ENCODE data around the gene POM121C.
"Not testable (repeated sequence)": the region's sequence is repeated elsewhere in the genome, so short reads cannot be mapped to it uniquely, and the experiment has no call there.

POM121C gene

GRCh38 chr7:75439000-75439399 lies 47.1 kb downstream of the POM121C start:
- H3K79me2 ChIP-seq (ENCODE audit: control insufficient read depth, insufficient read depth, low read length, unreplicated experiment), result peaks cover 16% of the 10 kb centered on the region
- H2AFZ ChIP-seq (ENCODE audit: low read length, unreplicated experiment); H3K4me3 ChIP-seq (ENCODE audit: low read depth, low read length); H3K27me3 ChIP-seq (ENCODE audit: insufficient read depth, low read length); H3K4me1 ChIP-seq (ENCODE audit: control insufficient read depth, insufficient read depth, low read length, unreplicated experiment); H3K27ac ChIP-seq (ENCODE audit: low read depth, low read length): not testable (repeated sequence)
- peaks cover 19% of the 10 kb centered on the region for H3K36me3 ChIP-seq (ENCODE audit: insufficient read depth, low read length)

- not testable (repeated sequence) for H3K79me2 ChIP-seq (ENCODE audit: control insufficient read depth, insufficient read depth, low read length, unreplicated experiment); H3K27me3 ChIP-seq (ENCODE audit: insufficient read depth, low read length); H3K27ac ChIP-seq (ENCODE audit: low read depth, low read length); H2AFZ ChIP-seq (ENCODE audit: low read length, unreplicated experiment); H3K4me3 ChIP-seq (ENCODE audit: low read depth, low read length); H3K36me3 ChIP-seq (ENCODE audit: insufficient read depth, low read length); H3K4me1 ChIP-seq (ENCODE audit: control insufficient read depth, insufficient read depth, low read length, unreplicated experiment)
Measured at GRCh38 chr7:75423481-75423880, 62.6 kb downstream of the POM121C start.

- H2AFZ ChIP-seq (ENCODE audit: low read length, unreplicated experiment); H3K36me3 ChIP-seq (ENCODE audit: insufficient read depth, low read length); H3K27me3 ChIP-seq (ENCODE audit: insufficient read depth, low read length); H3K79me2 ChIP-seq (ENCODE audit: control insufficient read depth, insufficient read depth, low read length, unreplicated experiment); H3K27ac ChIP-seq (ENCODE audit: low read depth, low read length); H3K4me3 ChIP-seq (ENCODE audit: low read depth, low read length); H3K4me1 ChIP-seq (ENCODE audit: control insufficient read depth, insufficient read depth, low read length, unreplicated experiment): not testable (repeated sequence)
Measured at GRCh38 chr7:75421798-75422710, 64.0 kb downstream of the POM121C start.

DNA sequence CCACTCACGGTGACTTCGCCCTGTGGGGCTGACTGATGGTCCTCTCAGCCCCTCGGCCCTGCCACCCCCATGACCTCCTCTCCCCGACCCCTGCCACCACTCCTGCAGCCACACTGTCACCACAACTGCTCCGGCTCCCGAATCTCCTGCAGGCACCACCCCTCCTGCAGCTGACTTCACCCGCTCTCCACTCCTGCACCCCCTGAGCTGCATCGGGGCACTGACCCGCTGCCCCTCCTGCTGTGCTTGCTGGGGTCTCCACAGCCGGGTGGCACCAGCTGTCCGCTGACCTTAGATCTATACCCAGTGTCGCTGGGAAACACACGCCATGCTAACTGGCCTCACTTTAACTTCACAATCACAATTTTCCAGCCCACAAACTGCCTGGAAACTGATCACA lies 65.9 kb downstream of the POM121C start:
- H2AFZ ChIP-seq (ENCODE audit: low read length, unreplicated experiment); H3K27me3 ChIP-seq (ENCODE audit: insufficient read depth, low read length); H3K27ac ChIP-seq (ENCODE audit: low read depth, low read length); H3K36me3 ChIP-seq (ENCODE audit: insufficient read depth, low read length); H3K4me1 ChIP-seq (ENCODE audit: control insufficient read depth, insufficient read depth, low read length, unreplicated experiment); H3K4me3 ChIP-seq (ENCODE audit: low read depth, low read length); H3K79me2 ChIP-seq (ENCODE audit: control insufficient read depth, insufficient read depth, low read length, unreplicated experiment): not testable (repeated sequence)

DNA sequence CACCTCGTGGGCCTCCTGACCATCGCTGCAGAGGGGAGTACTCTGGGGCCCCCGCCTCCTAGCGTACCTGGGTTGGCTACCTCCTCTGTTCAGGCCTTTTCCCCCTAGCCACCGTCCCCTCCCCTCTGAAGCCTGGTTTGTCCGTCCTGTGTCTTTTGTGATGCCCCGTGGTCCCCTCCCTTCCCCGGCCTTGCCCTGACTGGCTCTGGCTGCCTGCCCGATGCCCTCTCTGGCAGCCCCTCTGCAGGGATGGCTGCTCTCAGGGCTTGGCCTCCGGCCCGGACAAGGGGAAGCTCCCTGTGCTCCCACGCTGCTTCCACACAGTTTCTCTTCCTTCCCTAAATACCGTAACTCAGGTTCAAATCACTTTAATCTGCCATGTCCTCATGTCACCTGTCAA lies 66.4 kb downstream of the POM121C start:
- not testable (repeated sequence) for H3K27ac ChIP-seq (ENCODE audit: low read depth, low read length); H3K4me3 ChIP-seq (ENCODE audit: low read depth, low read length); H3K4me1 ChIP-seq (ENCODE audit: control insufficient read depth, insufficient read depth, low read length, unreplicated experiment); H3K36me3 ChIP-seq (ENCODE audit: insufficient read depth, low read length); H3K27me3 ChIP-seq (ENCODE audit: insufficient read depth, low read length); H3K79me2 ChIP-seq (ENCODE audit: control insufficient read depth, insufficient read depth, low read length, unreplicated experiment); H2AFZ ChIP-seq (ENCODE audit: low read length, unreplicated experiment)

GRCh38 chr7:75419210-75419609 lies 66.9 kb downstream of the POM121C start:
- H3K27me3 ChIP-seq (ENCODE audit: insufficient read depth, low read length); H3K27ac ChIP-seq (ENCODE audit: low read depth, low read length); H3K4me1 ChIP-seq (ENCODE audit: control insufficient read depth, insufficient read depth, low read length, unreplicated experiment): not testable (repeated sequence)

DNA sequence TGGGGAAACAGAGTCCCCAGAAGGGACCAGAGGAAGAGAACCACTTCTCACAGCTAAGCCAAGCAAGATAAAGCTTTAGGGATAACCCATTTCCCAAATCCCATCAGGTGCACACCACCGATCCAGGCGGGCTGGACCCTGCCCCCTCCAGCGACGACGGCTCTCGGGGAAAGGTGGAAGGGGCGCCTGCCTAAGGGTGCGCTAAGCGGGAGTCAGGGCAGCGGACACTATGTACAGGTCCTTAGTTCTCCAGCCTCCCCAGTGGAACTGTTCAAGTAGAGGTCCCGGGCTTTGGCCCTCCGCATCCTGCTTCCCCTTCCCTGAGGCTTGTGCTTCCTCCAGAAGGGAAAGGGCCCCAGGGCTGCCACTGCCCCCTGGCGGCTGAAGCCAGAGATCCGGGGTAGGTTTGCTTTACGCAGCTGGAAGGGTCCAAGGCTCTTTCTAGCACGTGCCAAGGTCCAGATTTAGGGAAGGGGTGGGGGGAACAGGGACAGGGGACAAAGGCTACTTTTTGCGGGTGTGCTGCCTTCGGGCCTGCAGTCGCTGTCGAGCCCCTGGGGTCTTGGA lies 67.7 kb downstream of the POM121C start:
- not testable (repeated sequence) for H3K4me1 ChIP-seq (ENCODE audit: control insufficient read depth, insufficient read depth, low read length, unreplicated experiment); H2AFZ ChIP-seq (ENCODE audit: low read length, unreplicated experiment); H3K27ac ChIP-seq (ENCODE audit: low read depth, low read length); H3K4me3 ChIP-seq (ENCODE audit: low read depth, low read length); H3K36me3 ChIP-seq (ENCODE audit: insufficient read depth, low read length); H3K27me3 ChIP-seq (ENCODE audit: insufficient read depth, low read length); H3K79me2 ChIP-seq (ENCODE audit: control insufficient read depth, insufficient read depth, low read length, unreplicated experiment)

More at GRCh38 chr7:75419210-75419609, 66.9 kb downstream of the POM121C start:
- H3K36me3 ChIP-seq (ENCODE audit: insufficient read depth, low read length); H3K79me2 ChIP-seq (ENCODE audit: control insufficient read depth, insufficient read depth, low read length, unreplicated experiment); H3K4me3 ChIP-seq (ENCODE audit: low read depth, low read length); H2AFZ ChIP-seq (ENCODE audit: low read length, unreplicated experiment): not testable (repeated sequence)

DNA sequence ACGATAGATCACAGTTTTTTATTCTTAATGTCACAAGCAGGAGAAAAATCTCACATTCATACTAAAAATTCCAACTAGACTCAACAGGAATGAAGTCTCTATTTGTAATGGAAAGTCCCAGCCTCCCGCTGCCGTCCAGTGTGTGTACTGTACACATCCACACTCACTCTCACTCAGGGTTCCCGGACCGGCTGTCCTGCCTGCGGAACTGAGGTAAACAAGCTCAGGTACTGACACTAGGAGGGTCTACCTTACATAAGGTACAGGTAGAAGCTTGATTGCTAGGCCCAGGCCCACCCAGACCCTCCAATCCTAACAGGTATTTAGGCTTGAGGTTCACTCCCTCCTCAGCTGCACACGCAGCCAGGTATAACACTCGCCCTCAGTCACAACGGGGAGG lies 69.3 kb downstream of the POM121C start:
- not testable (repeated sequence) for H3K4me1 ChIP-seq (ENCODE audit: control insufficient read depth, insufficient read depth, low read length, unreplicated experiment); H3K27ac ChIP-seq (ENCODE audit: low read depth, low read length); H3K4me3 ChIP-seq (ENCODE audit: low read depth, low read length); H3K79me2 ChIP-seq (ENCODE audit: control insufficient read depth, insufficient read depth, low read length, unreplicated experiment); H3K36me3 ChIP-seq (ENCODE audit: insufficient read depth, low read length); H3K27me3 ChIP-seq (ENCODE audit: insufficient read depth, low read length); H2AFZ ChIP-seq (ENCODE audit: low read length, unreplicated experiment)

DNA sequence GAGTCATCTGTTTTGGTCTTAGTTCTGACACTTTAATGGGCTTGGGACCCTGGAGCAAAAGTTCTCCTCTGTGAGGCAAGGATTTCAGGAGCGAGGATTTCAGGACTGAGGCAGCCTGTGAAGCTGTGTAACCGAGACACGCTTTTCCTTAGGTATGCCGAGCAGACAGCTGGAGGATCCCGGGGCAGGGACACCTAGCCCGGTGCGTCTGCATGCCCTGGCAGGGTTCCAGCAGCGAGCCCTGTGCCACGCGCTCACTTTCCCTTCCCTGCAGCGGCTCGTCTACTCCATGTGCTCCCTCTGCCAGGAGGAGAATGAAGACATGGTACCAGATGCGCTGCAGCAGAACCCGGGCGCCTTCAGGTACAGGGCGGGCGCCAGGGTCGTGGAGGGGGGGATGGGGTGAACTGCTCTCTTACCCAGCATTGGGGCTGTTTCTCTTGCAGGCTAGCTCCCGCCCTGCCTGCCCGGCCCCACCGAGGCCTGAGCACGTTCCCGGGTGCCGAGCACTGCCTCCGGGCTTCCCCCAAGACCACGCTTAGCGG lies 70.2 kb downstream of the POM121C start:
- not testable (repeated sequence) for H2AFZ ChIP-seq (ENCODE audit: low read length, unreplicated experiment); H3K36me3 ChIP-seq (ENCODE audit: insufficient read depth, low read length); H3K4me1 ChIP-seq (ENCODE audit: control insufficient read depth, insufficient read depth, low read length, unreplicated experiment); H3K27ac ChIP-seq (ENCODE audit: low read depth, low read length); H3K4me3 ChIP-seq (ENCODE audit: low read depth, low read length); H3K27me3 ChIP-seq (ENCODE audit: insufficient read depth, low read length); H3K79me2 ChIP-seq (ENCODE audit: control insufficient read depth, insufficient read depth, low read length, unreplicated experiment)

DNA sequence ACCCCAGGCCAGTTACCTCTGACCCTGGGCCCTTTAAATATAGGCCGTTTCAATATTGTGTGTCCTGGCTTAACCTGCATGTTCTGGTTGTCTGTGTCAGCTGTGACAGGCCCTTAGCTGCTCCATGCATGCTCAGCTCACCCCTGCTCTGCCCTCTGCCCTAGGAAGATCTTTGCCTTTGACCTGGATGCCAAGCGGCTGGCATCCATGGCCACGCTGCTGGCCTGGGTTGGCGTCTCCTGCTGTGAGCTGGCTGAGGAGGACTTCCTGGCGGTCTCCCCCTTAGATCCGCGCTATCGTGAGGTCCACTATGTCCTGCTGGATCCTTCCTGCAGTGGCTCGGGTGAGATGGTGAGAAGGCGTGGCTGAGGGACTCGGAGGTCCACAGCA lies 70.7 kb downstream of the POM121C start:
- H3K27ac ChIP-seq (ENCODE audit: low read depth, low read length); H2AFZ ChIP-seq (ENCODE audit: low read length, unreplicated experiment); H3K27me3 ChIP-seq (ENCODE audit: insufficient read depth, low read length); H3K36me3 ChIP-seq (ENCODE audit: insufficient read depth, low read length); H3K79me2 ChIP-seq (ENCODE audit: control insufficient read depth, insufficient read depth, low read length, unreplicated experiment); H3K4me3 ChIP-seq (ENCODE audit: low read depth, low read length); H3K4me1 ChIP-seq (ENCODE audit: control insufficient read depth, insufficient read depth, low read length, unreplicated experiment): not testable (repeated sequence)
